ENCODE results near the gene HSPA1L.

Gene HSPA1L

GRCh38 chr6:31862344-31863235 lies 47.5 kb upstream of the HSPA1L start, which contains the start of gene NEU1 (continued):
- peak; percentile 81 for TF ChIP-seq ZBTB10 (tag by site-specific recombination; IDR thresholded peaks at IDR 0.05)
- no peak for TF ChIP-seq ZNF585B (tag by site-specific recombination; IDR thresholded peaks at IDR 0.05)
- TF ChIP-seq ZNF624 (tag by site-specific recombination; IDR thresholded peaks at IDR 0.05): no peak
- no peak for TF ChIP-seq ZNF114 (tag by site-specific recombination; IDR thresholded peaks at IDR 0.05)
- no peak for TF ChIP-seq ZNF645 (tag by site-specific recombination; IDR thresholded peaks at IDR 0.05)
- no peak for TF ChIP-seq ZNF155 (tag by site-specific recombination; IDR thresholded peaks at IDR 0.05)
- no peak for TF ChIP-seq PRDM6 (tag by site-specific recombination; IDR thresholded peaks at IDR 0.05)
- TF ChIP-seq ZBTB7A (tag by site-specific recombination; IDR thresholded peaks at IDR 0.05; ENCODE audit: low read depth): 0 out of 2 replicates have a peak, but pooled peaks have one; percentile 17
- TF ChIP-seq ZNF175 (tag by site-specific recombination; IDR thresholded peaks at IDR 0.05): no peak
- no peak for TF ChIP-seq ZNF501 (tag by site-specific recombination; IDR thresholded peaks at IDR 0.05)
- TF ChIP-seq ZNF223 (tag by site-specific recombination; IDR thresholded peaks at IDR 0.05): no peak
- TF ChIP-seq ZNF133 (tag by site-specific recombination; IDR thresholded peaks at IDR 0.05): no peak
- no peak for TF ChIP-seq ZNF274 (IDR thresholded peaks at IDR 0.05; ENCODE audit: low read length)
- TF ChIP-seq ZNF274 (tag by site-specific recombination; IDR thresholded peaks at IDR 0.05; ENCODE audit: borderline replicate concordance): no peak
- TF ChIP-seq PRDM10 (tag by site-specific recombination; IDR thresholded peaks at IDR 0.05): no peak
- no peak for TF ChIP-seq ZNF549 (tag by site-specific recombination; IDR thresholded peaks at IDR 0.05)
- TF ChIP-seq ZBTB6 (tag by site-specific recombination; IDR thresholded peaks at IDR 0.05): 0 out of 2 replicates have a peak, but pooled peaks have one; percentile 23
- no peak for TF ChIP-seq ZNF560 (tag by site-specific recombination; IDR thresholded peaks at IDR 0.05; ENCODE audit: borderline replicate concordance)
- TF ChIP-seq ZFP3 (tag by site-specific recombination; IDR thresholded peaks at IDR 0.05; ENCODE audit: low read depth): no peak
- peak; percentile 62 for TF ChIP-seq ZNF629 (tag by site-specific recombination; IDR thresholded peaks at IDR 0.05)
- TF ChIP-seq ZNF837 (tag by site-specific recombination; IDR thresholded peaks at IDR 0.05): no peak
- TF ChIP-seq ZNF654 (tag by site-specific recombination; IDR thresholded peaks at IDR 0.05; ENCODE audit: low read depth): no peak
- TF ChIP-seq ZFHX2 (tag by site-specific recombination; conservative IDR thresholded peaks at IDR 0.05): peak; percentile 19; the same call in 1 of the 2 replicates
- TF ChIP-seq GLI4 (tag by site-specific recombination; IDR thresholded peaks at IDR 0.05): peak; percentile 67; the same call in 1 of the 2 replicates
- TF ChIP-seq MYNN (tag by site-specific recombination; IDR thresholded peaks at IDR 0.05; ENCODE audit: borderline replicate concordance): no peak
- no peak for TF ChIP-seq OVOL3 (tag by site-specific recombination; IDR thresholded peaks at IDR 0.05)
- no peak for TF ChIP-seq ZNF626 (tag by site-specific recombination; IDR thresholded peaks at IDR 0.05)
- TF ChIP-seq HOXD13 (CRISPR knock-in tag; IDR thresholded peaks at IDR 0.05; ENCODE audit: borderline replicate concordance): no peak

Measured in HEK293 (cell line).